Measurements from ENCODE around the gene MAK.
"Not testable (repeated sequence)": the region's sequence is repeated elsewhere in the genome, so short reads cannot be mapped to it uniquely, and the experiment has no call there.

MAK gene, protein sequence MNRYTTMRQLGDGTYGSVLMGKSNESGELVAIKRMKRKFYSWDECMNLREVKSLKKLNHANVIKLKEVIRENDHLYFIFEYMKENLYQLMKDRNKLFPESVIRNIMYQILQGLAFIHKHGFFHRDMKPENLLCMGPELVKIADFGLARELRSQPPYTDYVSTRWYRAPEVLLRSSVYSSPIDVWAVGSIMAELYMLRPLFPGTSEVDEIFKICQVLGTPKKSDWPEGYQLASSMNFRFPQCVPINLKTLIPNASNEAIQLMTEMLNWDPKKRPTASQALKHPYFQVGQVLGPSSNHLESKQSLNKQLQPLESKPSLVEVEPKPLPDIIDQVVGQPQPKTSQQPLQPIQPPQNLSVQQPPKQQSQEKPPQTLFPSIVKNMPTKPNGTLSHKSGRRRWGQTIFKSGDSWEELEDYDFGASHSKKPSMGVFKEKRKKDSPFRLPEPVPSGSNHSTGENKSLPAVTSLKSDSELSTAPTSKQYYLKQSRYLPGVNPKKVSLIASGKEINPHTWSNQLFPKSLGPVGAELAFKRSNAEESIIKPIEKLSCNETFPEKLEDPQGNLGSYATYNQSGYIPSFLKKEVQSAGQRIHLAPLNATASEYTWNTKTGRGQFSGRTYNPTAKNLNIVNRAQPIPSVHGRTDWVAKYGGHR

DNA sequence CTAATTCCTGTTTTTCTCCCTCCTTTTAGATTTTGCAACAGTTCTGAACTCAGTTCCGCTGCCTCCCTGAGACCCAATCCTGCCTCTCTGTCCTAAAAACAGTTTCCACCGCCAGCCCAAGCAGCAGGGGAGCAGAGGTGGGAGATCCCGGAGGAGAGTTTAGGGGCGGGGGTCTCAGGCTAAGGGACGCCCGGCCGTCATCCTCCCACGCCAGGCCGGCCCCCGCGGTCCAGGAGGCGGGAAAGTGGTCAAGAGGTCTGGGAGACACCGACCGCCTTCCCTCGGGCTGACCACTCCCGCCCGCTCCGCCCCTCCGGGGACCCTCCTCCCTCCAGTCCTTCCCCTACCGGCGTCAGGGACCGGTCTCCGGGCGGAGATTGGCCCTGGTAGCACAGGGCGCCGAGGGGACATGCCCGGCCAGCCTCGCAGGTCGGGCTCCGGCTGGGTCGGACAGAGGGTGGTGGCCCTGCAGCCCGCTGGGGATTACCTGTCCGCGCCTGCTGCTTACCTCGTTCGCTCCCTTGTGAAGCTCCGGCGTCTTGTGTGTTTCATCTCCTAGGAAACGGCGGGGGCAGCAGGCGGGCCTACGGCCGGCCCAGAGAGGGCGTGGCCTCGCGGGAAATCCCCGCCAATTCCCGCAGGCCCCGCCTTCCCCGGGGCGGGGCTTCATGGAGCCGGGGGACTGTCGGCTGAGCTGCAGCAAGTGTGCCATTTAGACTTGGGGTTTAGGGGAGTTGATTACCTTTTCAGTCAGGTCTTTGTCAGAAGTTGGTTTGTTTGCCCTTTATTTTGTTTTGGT lies at the start of gene MAK:
Gene MAK (minus strand): TSS at position 545 of the 799 bp plus-strand sequence. CDS start 7,891 bp downstream, outside the sequence.
- peak; percentile 75 for DNase-seq (ENCODE audit: low spot score)

DNA sequence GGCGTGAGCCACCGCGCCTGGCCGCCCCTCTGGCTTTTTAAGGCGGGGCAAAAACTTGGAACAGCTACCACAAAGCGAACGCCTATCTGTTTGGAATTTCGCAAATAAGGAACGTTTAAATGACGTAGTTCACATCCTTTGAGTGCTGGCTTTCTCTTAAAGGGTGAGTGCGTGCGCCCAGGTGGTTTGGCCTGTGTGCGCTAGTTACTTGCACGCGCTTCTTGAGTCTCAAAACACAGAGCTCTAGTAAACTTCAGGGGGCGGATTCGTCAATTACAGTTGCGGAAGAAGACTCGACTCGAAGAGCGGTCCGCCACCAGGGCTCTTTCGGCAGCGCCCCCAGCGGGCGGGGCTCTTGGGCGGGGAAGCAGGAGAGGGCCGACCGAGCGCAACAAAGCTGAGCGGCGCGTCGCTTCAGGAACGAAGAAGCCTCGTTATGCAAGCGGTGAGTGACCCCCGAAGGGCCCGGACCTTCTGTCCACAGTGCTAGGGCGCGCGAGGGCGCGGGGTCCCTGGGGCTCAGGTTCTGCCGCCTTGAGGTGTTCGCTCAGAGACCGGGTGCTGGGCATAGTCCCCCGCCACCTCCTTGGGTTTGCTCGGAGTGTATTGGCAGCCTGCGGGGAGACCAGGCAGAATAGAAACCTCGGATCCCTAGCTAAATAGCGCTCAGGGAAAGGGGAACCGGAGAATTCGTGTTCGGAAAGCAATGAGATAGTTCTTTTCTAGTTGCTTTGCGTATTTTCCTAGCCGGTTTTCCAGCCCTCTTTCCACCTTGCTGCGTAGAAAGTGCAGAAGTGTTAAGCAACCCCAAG lies 48.6 kb upstream of the MAK start, which contains the start of gene SYCP2L:
Gene SYCP2L (plus strand): TSS at position 362 of the 812 bp plus-strand sequence. CDS start 75 bp downstream, at position 437.
- peak; percentile 67 for DNase-seq (ENCODE audit: low spot score)

DNA sequence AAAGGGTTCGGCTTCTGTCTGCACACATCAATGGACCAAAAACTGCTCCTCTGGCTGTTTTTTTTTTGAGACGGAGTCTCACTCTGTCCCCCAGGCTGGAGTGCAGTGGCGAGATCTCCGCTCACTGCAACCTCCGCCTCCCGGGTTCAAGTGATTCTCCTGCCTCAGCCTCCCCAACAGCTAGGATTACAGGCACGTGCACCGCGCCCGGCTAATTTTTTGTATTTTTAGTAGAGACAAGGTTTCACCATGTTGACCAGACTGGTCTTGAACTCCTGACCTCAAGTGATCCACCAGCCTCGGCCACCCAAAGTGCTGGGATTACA lies 48.0 kb upstream of the MAK start:
- not testable (repeated sequence) for DNase-seq (ENCODE audit: low spot score)

DNA sequence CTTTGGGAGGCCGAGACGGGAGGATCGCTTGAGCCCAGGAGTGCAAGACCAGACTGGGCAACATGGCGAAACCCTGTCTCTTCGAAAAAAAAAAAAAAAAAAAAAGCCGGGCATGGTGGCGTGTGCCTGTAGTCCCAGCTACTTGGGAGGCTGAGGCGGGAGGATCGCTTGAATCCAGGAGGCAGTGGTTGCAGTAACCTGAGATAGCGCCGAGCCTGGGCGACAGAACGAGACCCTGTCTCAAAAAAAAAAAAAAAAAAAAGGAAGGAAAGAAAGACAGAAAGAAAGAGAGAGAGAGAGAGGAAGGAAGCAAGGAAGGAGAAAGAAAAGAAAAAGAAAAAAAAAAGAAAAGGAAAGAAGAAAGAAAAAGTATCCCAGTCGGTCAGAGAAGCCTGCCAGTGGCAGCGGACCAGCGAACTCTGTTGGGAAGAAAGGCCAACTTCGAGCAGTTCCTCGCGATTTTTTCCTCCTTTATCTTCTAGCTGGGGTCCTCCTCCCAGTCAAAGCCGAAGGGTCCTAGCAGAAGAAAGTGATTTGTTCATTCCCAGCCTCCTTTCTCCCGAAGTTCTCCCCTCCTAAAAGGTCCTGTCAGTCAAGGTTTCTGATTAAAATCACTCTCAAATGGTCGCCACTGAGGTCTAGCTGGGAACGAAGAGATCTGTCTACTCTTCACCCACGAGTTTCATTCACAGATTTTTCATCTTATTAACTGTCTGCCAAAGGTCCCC lies 46.1 kb upstream of the MAK start:
- no peak for DNase-seq (ENCODE audit: low spot score)

DNA sequence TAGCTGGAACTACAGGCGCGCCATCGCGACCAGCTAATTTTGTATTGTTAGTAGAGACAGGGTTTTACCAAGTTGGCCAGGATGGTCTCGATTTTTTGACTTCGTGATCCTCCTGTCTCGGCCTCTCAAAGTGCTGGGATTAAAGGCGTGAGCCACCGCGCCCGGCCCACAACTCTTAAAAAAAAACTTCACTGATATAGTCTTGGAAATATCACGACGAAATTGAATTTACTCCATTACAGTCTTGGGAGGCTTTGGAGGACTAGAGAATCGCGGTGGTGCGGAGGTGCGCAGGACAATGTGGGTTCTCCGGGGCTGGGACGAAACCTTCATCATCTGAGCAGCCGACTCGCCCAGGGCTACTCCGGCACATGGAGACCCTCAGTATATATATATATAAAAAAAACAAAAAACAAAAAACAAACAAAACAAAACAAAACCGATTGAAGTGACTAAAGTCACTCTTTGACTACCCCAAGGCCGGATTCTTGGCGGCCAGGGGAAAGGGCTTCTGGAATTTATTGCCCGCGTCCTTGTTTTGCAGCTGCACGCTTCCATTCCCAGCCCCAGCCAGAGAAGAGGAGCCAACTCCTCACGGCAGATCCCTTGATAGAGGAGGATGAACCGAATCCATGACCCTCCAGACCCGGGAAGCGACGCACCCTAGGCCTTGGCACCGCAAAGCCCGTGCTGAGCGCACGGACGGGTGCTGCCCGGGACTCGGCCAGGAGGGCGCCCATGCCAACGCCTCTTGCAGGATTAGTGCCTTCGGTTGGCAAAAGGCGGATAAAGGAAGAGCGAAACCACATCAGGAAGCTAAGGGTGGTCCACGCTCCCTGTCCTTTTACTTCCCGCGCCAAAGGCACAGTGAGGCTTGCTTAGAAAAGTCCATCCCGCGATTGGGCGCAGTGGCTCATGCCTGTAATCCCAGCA lies 45.2 kb upstream of the MAK start:
- no peak for DNase-seq (ENCODE audit: low spot score)

DNA sequence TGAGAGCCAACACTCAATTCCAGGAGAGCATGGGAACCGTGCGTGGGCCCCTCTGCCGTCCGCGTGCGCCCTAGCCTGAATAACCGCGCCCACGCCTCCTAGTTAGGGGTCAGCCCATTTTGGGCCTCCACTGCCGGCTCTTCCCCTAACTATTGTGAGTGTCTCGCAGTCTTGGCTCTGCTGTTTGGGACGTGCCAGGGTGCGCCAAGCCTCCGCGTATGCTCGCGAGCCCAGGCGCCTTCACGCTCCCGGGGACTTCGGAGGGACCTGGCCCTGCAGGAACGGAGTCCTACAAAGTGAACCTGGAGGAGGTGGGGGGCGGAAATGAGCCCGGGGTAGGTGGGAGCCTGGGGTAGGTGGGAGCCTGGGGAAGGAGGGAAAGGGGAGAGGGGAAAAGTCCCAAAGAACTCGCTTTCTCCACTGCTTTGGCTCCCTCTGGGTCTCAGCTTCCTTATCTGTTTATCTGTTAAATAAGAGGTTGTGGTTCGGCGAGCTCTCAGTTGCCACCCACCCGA lies 44.4 kb upstream of the MAK start:
- no peak for DNase-seq (ENCODE audit: low spot score)

DNA sequence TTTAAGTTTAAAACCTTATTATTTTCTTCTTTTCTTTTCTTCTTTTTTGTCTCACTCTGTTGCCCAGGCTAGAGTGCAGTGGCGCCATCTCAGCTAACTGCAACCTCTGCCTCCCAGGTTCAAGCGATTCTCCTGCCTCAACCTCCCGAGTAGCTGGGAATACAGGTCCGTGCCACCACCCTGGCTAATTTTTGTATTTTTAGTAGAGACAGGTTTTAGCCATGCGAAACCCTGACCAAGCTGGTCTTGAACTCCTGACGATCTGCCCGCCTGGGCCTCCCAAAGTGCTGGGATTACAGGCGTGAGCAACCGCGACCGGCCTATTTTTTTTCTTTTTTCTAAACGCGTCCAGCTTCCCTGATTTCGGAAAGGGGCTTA lies 43.9 kb upstream of the MAK start:
- not testable (repeated sequence) for DNase-seq (ENCODE audit: low spot score)

DNA sequence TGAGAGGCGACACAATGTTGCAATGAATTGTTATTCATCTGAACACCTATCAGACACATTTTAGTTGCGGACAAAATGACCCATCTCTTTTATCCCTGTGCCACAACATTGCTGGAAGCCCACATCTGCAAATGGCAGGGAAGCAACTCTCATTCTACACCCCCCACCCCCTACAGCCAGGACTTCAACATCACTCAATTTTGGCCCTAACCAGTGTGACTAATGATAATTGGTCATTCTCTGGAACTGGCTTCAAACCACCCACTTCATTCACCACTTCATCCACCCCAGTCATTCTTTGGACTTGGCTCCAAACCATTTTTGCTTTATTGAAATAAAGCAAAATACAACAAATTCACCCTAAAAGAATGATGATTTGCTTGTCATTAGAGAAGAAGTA lies 42.0 kb upstream of the MAK start:
- DNase-seq (ENCODE audit: low spot score), result no peak

DNA sequence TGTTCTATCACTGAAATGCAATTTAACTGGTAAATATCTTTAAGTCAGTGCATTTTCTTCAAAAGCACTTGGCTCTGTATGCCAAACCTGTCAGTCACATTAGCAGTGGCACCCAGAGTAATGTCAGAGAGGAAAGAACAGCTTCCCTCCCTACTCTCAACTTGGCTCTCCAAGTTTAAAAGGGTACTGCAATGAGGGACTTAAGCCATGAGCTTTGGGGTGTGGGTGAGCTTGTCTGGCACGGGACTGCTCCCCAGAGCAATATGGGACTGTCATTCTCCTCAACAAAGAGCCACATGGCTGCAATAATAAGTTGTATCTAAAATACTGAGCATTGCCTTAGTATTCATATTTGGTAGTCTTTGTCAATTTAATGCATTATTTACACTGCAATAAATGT lies 39.5 kb upstream of the MAK start:
- DNase-seq (ENCODE audit: low spot score), result no peak

DNA sequence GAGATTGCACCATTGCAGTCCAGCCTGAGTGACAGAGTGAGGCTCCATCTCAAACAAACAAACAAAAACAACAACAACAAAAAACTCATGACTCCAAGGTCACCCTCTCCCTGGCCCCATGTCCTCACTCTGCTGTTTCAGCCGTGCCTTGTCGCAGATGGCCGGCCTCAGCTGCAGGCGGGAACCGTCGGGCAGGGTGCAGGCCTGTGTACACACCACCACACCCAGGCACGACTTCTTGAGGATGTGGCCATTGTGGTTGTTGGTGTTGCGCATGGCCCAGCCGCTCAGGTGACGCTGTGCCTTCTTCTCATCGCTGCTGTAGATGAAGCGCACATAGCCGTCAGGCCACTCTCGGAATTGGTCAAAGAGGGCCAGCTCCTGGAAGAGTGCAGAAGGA lies 38.7 kb upstream of the MAK start:
- DNase-seq (ENCODE audit: low spot score), result no peak

DNA sequence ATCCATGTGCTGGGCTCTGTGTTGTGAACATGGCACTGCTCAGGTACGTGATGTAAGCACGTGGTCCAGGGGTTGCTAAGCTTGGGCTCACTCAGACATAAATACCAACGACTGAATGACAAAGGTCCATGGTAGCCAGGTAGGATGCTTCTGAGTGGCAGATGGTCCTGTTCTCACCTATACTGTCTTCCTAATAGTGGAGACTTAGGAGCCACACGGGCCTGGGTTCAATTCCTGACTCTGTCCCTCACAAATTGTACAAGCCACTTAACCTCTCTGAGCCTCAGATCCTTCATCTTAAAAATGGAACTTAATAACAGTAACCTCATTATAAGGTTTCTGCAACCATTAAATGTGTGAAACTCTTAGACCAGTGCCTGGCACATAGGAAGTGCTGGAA lies 36.7 kb upstream of the MAK start:
- no peak for DNase-seq (ENCODE audit: low spot score)

DNA sequence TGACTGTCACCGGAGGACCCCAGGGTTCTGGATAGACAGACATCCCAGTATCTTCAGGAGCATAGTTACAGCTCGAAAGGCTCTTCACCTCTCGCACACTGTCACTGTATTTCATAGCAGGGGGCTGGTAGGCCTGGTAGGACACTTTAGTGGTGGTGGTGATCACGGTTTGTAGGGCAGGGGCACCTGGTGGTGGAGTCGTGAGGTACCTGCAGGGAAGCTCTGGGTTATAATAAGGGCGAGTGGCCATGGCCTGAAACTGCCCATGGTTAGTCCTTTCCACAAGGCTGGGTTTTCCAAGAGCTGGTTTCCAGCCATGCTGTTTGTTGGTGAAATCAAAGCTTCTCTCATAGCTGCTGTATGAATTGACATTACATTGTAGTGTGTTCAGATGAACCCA lies 35.9 kb upstream of the MAK start:
- DNase-seq (ENCODE audit: low spot score), result no peak

DNA sequence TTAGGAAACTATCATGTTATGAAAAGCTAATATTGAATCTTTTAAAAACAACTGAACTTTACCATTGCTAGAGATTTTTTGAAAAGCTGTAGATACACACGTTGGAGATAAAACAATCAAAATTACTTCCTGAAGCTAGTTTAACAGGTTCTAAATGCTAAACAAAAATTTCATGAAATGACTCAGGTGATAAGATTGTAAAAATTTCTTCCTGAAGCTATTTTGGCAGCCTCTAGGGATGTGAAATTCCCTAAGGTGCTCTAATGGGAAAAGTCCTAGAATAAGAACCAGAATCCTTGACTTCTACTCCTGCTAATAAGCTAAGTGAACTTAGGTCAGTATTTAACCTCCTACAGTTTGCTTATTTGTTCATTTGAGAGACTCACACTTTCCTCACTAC lies 35.0 kb upstream of the MAK start:
- no peak for DNase-seq (ENCODE audit: low spot score)

DNA sequence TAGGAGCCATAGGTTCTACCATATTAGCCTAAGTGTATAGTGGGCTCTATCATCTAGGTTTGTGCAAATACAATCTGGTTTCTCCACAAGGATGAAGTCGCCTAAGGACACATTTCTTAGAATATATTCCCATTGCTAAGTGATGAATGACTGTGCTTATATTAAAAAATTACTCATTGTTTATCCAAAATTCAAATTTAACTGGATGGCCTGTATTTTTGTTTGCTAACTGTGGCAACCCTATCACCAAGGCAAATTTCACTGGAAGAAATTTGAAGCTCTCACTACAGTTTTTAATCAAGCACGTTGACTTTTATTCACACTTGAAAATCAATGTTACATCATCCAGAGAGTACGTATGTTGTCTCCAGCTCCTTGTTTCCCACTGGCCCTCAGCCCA lies 29.6 kb upstream of the MAK start:
- DNase-seq (ENCODE audit: low spot score), result no peak

DNA sequence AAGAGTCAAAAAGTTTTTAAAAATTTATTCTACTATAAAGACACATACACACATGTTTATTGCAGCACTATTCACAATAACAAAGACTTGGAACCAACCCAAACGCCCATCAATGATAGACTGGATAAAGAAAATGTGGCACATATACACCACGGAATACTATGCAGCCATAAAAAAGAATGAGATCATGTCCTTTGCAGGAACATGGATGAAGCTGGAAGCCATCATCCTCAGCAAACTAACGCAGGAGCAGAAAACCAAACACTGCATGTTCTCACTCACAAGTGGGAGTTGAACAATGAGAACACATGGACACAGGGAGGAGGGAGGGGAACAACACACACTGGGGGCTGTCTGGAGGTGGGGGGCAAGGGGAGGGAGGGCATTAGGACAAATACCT lies 28.4 kb upstream of the MAK start:
- DNase-seq (ENCODE audit: low spot score), result not testable (repeated sequence)

DNA sequence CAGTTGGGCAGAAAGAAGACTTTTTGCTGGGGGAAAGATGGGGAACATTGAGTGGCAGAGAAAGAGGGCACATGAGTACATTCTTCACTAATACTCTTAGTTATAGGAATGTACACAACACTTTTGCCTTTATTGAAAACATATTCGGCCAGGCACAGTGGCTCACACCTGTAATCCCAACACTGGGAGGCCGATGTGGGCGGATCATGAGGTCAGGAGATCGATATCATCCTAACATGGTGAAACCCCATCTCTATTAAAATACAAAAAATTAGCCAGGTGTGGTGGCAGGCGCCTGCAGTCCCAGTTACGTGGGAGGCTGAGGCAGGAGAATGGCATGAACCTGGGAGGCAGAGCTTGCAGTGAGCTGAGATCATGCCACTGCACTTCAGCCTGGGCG lies 24.7 kb upstream of the MAK start:
- DNase-seq (ENCODE audit: low spot score), result not testable (repeated sequence)

DNA sequence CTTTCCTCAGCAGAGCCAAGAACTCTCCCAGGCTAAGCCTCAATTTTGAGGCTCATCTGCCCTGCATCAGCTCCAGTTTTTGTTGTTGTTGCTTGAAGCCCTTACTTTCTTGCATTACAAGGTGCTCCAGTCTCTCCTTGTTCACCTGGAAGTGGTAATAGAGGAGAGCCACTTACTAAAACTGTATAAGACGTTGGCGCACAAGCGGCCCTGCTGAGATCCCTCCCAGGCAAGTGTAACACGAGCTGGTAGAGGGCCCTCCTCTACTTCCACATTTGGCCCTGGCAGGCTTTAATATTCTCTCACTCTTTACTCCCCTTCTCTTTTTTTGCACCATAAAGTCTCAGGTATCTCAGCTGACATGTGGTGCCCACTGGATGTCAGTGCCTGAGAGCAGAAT lies 24.0 kb upstream of the MAK start:
- no peak for DNase-seq (ENCODE audit: low spot score)

DNA sequence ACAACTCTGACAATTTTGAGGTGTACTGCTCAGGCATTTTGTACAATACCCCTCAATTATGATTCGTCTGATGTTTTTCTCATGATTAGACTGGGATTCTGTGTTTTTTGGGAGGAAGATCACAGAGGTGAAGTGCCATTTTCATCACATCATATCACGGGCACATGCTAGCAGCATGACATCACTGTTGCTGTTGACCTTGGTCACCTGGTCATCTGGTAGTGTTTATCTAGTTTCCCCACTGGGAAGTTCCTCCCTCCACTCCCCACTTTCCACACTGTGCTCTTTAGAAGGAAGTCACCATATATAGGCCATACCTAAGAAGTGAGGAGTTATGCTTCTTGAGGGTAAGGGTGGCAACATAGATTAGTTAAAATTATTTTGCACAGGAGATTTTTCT lies 22.7 kb upstream of the MAK start:
- DNase-seq (ENCODE audit: low spot score), result no peak

DNA sequence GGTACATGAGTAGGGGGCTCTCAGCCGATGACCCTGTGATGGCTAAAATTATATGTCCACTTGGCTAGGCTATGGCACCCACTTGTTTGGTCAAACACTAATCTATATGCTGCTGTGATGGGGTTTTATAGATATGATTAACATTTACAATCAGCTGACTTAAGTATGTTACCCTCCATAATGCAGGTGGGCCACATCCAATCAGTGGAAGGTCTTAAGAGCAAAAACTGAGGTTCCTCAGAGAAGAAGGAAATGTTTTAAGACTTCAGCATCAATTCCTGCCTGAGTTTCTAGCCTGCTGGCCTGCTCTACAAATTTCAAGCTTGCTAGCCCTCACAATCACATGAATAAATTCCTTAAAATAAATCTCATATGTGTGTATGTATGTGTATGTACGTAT lies 18.9 kb upstream of the MAK start:
- DNase-seq (ENCODE audit: low spot score), result no peak
